ENCODE data around the gene RHAG.
"Not testable (repeated sequence)": the region's sequence is repeated elsewhere in the genome, so short reads cannot be mapped to it uniquely, and the experiment has no call there.

RHAG gene

GRCh38 chr6:49636713-49637349 is at the start of gene RHAG:
Gene RHAG (minus strand): TSS chr6:49636839. CDS start chr6:49636812, 27 bp downstream.
- no peak for DNase-seq (ENCODE audit: low read depth in 2 of 2)

DNA sequence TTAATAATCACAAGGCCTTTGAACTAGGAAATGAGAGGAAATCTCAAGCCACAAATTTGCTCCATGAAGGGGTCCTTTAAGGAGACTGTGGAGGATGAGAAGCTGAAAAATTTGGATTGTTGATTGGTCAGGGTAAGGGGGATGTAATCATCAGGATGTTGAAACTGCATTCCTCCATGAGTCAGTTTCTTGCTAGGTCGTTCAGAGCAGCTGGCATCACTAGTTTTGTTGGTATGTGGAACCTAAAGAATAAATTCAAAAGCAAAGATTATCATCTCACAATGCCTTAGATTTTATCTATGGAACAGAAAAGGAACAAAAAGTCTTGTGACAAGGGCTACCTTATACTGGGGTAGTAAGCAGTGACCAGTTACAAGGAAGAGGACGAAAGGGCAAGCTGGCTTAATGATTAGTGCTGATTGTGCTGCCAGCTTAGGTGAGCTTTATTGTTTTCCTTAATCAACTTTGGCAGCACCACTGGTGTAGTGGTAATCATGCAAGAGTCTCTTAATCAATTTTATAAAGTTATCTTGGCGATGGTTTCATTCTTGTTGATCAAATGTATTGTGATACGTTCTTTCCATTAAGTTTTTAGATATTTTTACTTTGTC is 40.1 kb upstream of the RHAG start:
- no peak for DNase-seq (ENCODE audit: low read depth in 2 of 2)

- no peak for DNase-seq (ENCODE audit: low read depth in 2 of 2)
These were observed 39.2 kb upstream of the RHAG start for GRCh38 chr6:49675816-49676215.

GRCh38 chr6:49668083-49668511 is 31.5 kb upstream of the RHAG start:
- no peak for DNase-seq (ENCODE audit: low read depth in 2 of 2)

GRCh38 chr6:49666930-49667757 is 30.5 kb upstream of the RHAG start:
- no peak for DNase-seq (ENCODE audit: low read depth in 2 of 2)

GRCh38 chr6:49666480-49666879 is 29.8 kb upstream of the RHAG start:
- no peak for DNase-seq (ENCODE audit: low read depth in 2 of 2)

- DNase-seq (ENCODE audit: low read depth in 2 of 2): no peak
These were observed 28.2 kb upstream of the RHAG start for GRCh38 chr6:49664817-49665216.

DNA sequence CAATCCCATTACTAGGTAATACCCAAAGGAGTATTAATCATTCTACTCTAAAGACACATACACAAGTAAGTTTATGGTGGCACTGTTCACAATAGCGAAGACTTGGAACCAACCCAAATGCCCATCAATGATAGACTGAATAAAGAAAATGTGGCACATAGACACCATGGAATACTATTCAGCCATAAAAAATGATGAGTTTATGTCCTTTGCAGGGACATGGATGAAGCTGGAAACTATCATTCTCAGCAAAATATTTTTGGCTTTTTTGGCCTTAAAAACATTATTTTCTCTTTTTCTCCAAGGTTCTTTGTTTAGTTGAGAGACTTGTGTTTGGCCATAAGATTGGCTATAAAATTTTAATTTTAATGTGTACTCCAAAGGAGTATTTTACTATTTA is 27.4 kb upstream of the RHAG start:
- not testable (repeated sequence) for DNase-seq (ENCODE audit: low read depth in 2 of 2)

- no peak for DNase-seq (ENCODE audit: low read depth in 2 of 2)
These were observed 26.2 kb upstream of the RHAG start for GRCh38 chr6:49662892-49663261.

- DNase-seq (ENCODE audit: low read depth in 2 of 2): no peak
These were observed 25.7 kb upstream of the RHAG start for GRCh38 chr6:49662231-49662891.

GRCh38 chr6:49653942-49654341 is 17.3 kb upstream of the RHAG start:
- no peak for DNase-seq (ENCODE audit: low read depth in 2 of 2)

- no peak for DNase-seq (ENCODE audit: low read depth in 2 of 2)
These were observed 16.8 kb upstream of the RHAG start for GRCh38 chr6:49653438-49653837.

DNA sequence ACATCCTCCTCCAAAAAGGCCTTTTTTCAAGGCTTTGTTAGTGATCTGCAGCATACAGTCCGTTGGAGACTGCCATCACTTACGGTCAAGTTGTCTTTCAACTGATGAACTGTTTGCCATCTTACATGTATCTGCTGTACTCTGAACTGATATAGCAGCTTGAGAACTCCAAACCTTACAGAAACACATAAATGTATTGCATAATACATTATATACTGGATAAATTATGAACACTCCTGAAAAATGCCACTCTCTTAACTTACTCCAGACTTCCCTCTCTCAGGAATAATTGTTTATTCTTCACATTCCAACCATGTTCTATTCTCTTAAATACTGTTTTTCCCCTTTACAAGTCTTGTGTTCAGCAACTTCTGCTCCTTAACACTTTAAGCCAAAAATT is 14.6 kb upstream of the RHAG start:
- no peak for DNase-seq (ENCODE audit: low read depth in 2 of 2)

- no peak for DNase-seq (ENCODE audit: low read depth in 2 of 2)
These were observed 13.3 kb upstream of the RHAG start for GRCh38 chr6:49649988-49650387.

DNA sequence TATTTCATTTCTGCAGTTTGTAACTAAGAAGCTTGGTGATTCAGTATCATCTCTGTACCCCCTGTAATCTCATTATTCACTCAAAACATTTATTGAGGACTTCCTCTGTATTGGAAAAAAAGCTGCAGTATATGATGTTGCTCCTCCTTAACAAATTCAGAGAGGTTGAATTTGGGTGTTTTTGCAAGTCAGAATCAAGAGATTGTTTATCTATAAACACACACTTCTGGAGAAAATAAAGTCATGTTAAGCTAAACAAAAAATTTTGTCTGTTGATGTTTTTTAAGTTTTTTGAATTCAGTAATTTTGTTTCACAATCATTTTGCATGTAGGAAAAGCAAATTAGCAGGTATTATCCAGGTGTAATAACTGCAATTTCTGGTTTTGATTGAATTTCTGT is 11.4 kb upstream of the RHAG start:
- no peak for DNase-seq (ENCODE audit: low read depth in 2 of 2)

GRCh38 chr6:49647476-49647875 is 10.8 kb upstream of the RHAG start:
- DNase-seq (ENCODE audit: low read depth in 2 of 2): no peak

DNA sequence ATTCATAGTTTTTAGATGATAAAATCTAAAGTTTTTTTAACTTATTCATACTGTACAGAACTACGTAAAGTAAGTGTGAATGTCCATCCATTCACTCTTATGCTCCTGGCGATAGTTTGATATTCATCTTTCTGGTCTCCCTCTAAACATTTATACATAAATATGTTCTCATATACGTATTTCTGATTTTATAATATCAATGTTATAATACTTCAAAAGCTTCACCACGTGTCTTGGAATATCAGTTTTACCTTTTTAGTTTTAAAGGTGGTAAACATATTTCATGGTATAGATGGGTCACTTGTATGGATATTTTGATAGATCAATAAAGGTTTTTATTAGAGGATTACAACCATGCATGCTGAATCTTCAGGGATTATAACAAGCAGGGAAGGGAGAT is 10.3 kb upstream of the RHAG start:
- no peak for DNase-seq (ENCODE audit: low read depth in 2 of 2)

DNA sequence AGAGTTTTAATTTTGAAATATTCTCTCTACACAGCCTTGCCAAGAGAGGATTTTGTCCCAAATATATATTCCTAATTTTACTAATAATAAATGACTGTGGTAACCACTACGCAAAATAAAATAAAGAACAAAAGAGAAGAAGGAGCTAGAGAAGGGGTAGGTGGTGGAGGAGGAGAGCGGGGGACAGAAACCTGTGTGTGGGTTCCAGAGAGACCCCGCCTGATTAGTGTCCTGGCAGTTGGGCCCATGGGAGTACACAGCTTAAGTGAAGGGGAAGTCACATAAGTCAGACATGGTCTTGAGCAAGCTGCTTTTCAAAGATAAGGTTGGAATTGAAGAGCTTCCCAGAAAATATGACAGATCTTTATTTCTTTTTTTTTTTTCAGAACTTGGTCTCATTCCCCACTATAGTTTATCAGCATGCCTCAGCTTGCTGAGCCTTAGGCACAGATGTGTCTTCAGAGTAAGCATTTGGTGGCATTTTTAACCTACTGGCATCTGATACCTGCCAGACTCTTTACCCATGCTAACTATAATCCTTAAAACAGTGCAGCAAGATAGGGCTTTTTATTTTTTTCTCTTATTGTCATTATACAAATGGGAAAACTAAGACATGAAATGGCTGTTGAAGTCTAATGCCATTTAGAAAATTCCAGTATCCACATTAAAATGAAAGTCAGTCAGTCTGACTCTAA is 9.6 kb upstream of the RHAG start:
- DNase-seq (ENCODE audit: low read depth in 2 of 2): no peak

DNA sequence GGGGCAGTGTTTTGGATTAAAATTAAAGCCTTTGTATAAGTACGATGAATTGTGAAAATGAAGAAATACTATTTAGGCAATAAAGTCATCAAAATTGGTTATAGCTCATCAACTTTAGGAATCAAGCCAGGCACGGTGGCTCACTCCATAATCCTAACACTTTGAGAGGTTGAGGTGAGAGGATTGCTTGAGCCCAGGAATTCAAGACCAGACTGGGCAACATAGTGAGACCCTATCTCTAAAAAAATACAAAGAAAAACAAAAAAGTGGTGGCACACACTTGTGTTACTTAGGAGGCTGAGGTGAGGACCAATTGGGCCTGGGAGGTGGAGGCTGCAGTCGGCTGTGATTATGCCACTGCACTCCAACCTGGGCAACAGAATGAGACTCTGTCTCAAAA is 8.5 kb upstream of the RHAG start:
- DNase-seq (ENCODE audit: low read depth in 2 of 2): no peak

DNA sequence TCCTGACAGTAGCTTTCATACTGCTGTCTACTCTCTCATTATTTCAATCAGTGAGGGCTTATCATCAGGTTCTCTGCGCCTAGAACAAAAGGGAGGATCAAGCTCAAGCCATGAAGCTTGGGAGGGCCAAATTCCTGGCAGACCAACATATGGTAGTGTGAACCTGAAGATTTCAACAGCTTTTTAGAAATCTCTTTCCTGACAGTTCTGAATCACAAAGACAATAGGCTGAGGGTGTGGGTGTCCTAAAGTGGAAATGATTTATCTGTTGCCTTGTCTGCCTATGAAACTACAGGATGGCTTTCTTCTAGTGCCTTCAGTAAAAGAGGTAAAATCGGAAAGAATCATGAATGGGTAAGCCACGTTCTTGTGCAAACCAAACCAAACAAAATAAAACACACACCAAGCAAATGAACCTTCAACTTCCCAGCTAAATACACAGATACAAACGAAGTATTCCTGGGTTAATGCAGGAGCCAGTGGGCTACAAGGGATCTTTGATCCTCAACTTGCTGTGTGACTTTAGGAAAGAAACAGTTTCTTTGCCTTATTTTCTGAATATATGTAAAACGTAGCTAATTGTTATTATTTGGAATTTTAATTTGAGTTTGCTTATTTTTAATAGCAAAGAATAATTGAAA is 2.7 kb upstream of the RHAG start:
- DNase-seq (ENCODE audit: low read depth in 2 of 2): no peak

DNA sequence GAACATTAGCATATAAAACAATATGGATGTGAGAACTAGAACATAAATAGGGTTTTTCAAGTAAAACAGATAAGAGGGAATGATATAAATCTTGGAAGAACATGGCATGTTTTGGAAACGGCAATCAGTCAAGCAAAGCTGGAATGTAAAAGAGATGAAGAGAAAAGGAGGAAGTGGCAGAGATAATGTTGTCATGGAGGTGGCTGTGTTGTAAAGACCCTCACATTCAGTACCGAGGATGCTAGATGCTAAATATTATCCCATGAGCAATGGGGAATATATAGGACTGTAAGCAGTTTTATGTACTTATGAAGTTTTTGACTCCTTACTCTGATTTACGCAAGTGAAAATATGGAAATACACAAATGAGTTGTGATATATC is 702 bp upstream of the RHAG start:
- DNase-seq (ENCODE audit: low read depth in 2 of 2): no peak
